ENCODE measurements around the gene MDFI. TPM values are rescaled to one million over a fixed set of nuclear protein-coding genes. Genes with fewer than 3 reads are reported as not detected.

The MDFI gene
- total RNA-seq, 1 experiment from 2014 or later = 59.1 TPM

GRCh38 chr6:41693281-41694240 lies 55.3 kb downstream of the MDFI start:
- peaks cover 19% of the 10 kb centered on the region for H3K36me3 Mint-ChIP-seq (ENCODE audit: insufficient read depth, unreplicated experiment)
- intact Hi-C loops (cut with micrococcal nuclease) = no loop called here
- TF ChIP-seq CTCF (IDR thresholded peaks at IDR 0.05; ENCODE audit: unreplicated experiment) = no peak
- no peaks in the 10 kb centered on the region for H3K9me3 Mint-ChIP-seq (ENCODE audit: unreplicated experiment)
- BruUV-seq (replicated peaks) = no TSS peak
- H3K4me3 Mint-ChIP-seq (ENCODE audit: unreplicated experiment) = no peak overlapping the region
- H3K27ac Mint-ChIP-seq (ENCODE audit: low read depth, unreplicated experiment) = no peak overlapping the region
- H3K4me1 Mint-ChIP-seq (ENCODE audit: insufficient read depth, unreplicated experiment) = peaks cover 25% of the 10 kb centered on the region
- no peaks in the 10 kb centered on the region for H3K27me3 Mint-ChIP-seq (ENCODE audit: insufficient read depth, unreplicated experiment)
- DNase-seq (ENCODE audit: unreplicated experiment) = no peak
- ChIA-PET POLR2A (no interaction called here), CTCF (interaction anchor here (0.6 to 2.0 kb wide), 6 partner anchors 10 to 91 kb away, joined by 3 to 7 read pairs (median 6); no protein-coding TSS in a partner anchor)

GRCh38 chr6:41694815-41695526 lies 56.7 kb downstream of the MDFI start:
- no peak for TF ChIP-seq CTCF (IDR thresholded peaks at IDR 0.05; ENCODE audit: unreplicated experiment)
- Mint-ChIP-seq H3K4me3 (ENCODE audit: unreplicated experiment) (no peak overlapping the region), H3K36me3 (ENCODE audit: insufficient read depth, unreplicated experiment) (peaks cover 17% of the 10 kb centered on the region), H3K4me1 (ENCODE audit: insufficient read depth, unreplicated experiment) (peaks cover 26% of the 10 kb centered on the region), H3K9me3 (ENCODE audit: unreplicated experiment) (no peaks in the 10 kb centered on the region), H3K27me3 (ENCODE audit: insufficient read depth, unreplicated experiment) (no peaks in the 10 kb centered on the region), H3K27ac (ENCODE audit: low read depth, unreplicated experiment) (no peak overlapping the region)
- ChIA-PET CTCF (interaction anchor here (0.5 to 1.7 kb wide), 9 partner anchors 10 to 1479 kb away, joined by 3 to 7 read pairs (median 4); partner anchors contain the start of genes BYSL and MED20), POLR2A (interaction anchor here (0.6 kb wide), 1 partner anchor 17 kb away, joined by 4 read pairs; no protein-coding TSS in a partner anchor)
- no peak for DNase-seq (ENCODE audit: unreplicated experiment)
- no TSS peak for BruUV-seq (replicated peaks)
- intact Hi-C loops (cut with micrococcal nuclease) = no loop called here

DNA sequence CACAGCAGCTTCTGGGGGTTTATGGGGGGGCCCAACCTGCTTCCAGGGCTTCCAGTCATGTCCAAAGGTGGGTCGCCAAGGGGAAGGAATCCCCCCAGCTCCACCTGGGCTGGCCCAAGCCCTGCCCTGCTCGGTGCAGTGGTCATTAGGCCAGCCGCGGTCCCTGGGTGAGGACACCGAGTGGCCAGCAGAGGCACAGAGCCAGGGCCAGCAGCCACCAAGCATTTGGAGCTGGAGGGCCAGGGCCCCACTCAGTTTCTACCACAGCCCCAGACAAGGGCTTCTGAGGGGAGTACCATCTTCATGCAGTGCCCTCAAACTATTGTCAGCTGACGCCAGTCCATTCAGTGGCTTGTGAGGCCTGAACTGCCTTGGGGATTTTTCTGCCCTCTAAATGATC lies 57.6 kb downstream of the MDFI start:
- TF ChIP-seq CTCF (IDR thresholded peaks at IDR 0.05; ENCODE audit: unreplicated experiment) = no peak
- ChIA-PET POLR2A (no interaction called here), CTCF (interaction anchor here (0.6 to 1.3 kb wide), 5 partner anchors 11 to 94 kb away, joined by 3 to 5 read pairs (median 3); no protein-coding TSS in a partner anchor)
- BruUV-seq (replicated peaks) = no TSS peak
- no peak for DNase-seq (ENCODE audit: unreplicated experiment)
- no peak overlapping the region for H3K4me3 Mint-ChIP-seq (ENCODE audit: unreplicated experiment)
- H3K36me3 Mint-ChIP-seq (ENCODE audit: insufficient read depth, unreplicated experiment) = peaks cover 8% of the 10 kb centered on the region
- intact Hi-C loops (cut with micrococcal nuclease) = no loop called here
- H3K27ac Mint-ChIP-seq (ENCODE audit: low read depth, unreplicated experiment) = no peak overlapping the region
- H3K9me3 Mint-ChIP-seq (ENCODE audit: unreplicated experiment) = no peaks in the 10 kb centered on the region
- no peaks in the 10 kb centered on the region for H3K27me3 Mint-ChIP-seq (ENCODE audit: insufficient read depth, unreplicated experiment)
- H3K4me1 Mint-ChIP-seq (ENCODE audit: insufficient read depth, unreplicated experiment) = peaks cover 26% of the 10 kb centered on the region

DNA sequence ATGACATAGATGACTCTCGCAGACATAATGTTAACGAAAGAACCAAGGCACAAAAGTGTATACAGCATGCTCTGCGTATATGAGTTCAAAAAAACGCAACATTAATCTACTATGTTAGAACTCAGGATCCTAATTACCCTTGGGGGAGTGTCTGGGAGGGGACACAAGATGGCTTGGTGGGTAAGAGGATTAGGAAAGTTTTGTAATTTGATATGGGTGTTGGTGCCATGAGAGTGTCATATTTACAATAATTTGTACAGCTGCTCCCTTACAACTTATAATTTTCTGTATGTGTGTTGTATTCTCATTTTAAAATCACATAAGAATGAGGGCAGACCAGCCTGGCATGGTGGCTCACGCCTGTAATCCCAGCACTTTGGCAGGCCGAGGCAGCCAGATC lies 58.5 kb downstream of the MDFI start:
- Mint-ChIP-seq H3K9me3 (ENCODE audit: unreplicated experiment) (no peaks in the 10 kb centered on the region), H3K27ac (ENCODE audit: low read depth, unreplicated experiment) (no peak overlapping the region), H3K27me3 (ENCODE audit: insufficient read depth, unreplicated experiment) (no peaks in the 10 kb centered on the region), H3K4me3 (ENCODE audit: unreplicated experiment) (no peak overlapping the region), H3K36me3 (ENCODE audit: insufficient read depth, unreplicated experiment) (peaks cover 8% of the 10 kb centered on the region), H3K4me1 (ENCODE audit: insufficient read depth, unreplicated experiment) (peaks cover 26% of the 10 kb centered on the region)
- intact Hi-C loops (cut with micrococcal nuclease) = no loop called here
- no TSS peak for BruUV-seq (replicated peaks)
- TF ChIP-seq CTCF (IDR thresholded peaks at IDR 0.05; ENCODE audit: unreplicated experiment) = no peak
- CTCF ChIA-PET = no interaction called here
- POLR2A ChIA-PET = no interaction called here
- no peak for DNase-seq (ENCODE audit: unreplicated experiment)
